ENCODE data around the gene STT3A.

GRCh38 chr11:125649465-125650166 lies 57.0 kb downstream of the STT3A start:
- TF ChIP-seq, protein P1, sequence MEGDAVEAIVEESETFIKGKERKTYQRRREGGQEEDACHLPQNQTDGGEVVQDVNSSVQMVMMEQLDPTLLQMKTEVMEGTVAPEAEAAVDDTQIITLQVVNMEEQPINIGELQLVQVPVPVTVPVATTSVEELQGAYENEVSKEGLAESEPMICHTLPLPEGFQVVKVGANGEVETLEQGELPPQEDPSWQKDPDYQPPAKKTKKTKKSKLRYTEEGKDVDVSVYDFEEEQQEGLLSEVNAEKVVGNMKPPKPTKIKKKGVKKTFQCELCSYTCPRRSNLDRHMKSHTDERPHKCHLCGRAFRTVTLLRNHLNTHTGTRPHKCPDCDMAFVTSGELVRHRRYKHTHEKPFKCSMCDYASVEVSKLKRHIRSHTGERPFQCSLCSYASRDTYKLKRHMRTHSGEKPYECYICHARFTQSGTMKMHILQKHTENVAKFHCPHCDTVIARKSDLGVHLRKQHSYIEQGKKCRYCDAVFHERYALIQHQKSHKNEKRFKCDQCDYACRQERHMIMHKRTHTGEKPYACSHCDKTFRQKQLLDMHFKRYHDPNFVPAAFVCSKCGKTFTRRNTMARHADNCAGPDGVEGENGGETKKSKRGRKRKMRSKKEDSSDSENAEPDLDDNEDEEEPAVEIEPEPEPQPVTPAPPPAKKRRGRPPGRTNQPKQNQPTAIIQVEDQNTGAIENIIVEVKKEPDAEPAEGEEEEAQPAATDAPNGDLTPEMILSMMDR (IDR thresholded peaks at IDR 0.05; ENCODE audit: poor library complexity, severe bottlenecking) = no peak
- no peak for TF ChIP-seq EP300 (conservative IDR thresholded peaks at IDR 0.05; ENCODE audit: poor library complexity, severe bottlenecking)
- TF ChIP-seq REST (IDR thresholded peaks at IDR 0.05; ENCODE audit: borderline replicate concordance) = no peak
- TF ChIP-seq EZH2 (IDR thresholded peaks at IDR 0.05; ENCODE audit: borderline replicate concordance, insufficient read depth, low read length, poor library complexity, severe bottlenecking) = no peak
- TF ChIP-seq POLR2AphosphoS5 (IDR thresholded peaks at IDR 0.05) = no peak
- no peak for TF ChIP-seq MXI1 (conservative IDR thresholded peaks at IDR 0.05; ENCODE audit: poor library complexity, severe bottlenecking)
